BE2C (cell line): ENCODE results near the gene AGAP3.
A peak's percentile ranks its signal among the peaks of the same experiment; 100 is the strongest.

Experiments used
- DNase-seq: peaks from one replicate; pipeline ENCODE4 v3.0.0-alpha.2; 2020
- H3K27me3 ChIP-seq: fragments of 250-450 bp; sonication (Bioruptor Pico); 2 replicates; pipeline ENCODE4 v1.5.1; 2020; ENCODE audit warnings: mild to moderate bottlenecking
- H3K36me3 ChIP-seq: fragments of 250-450 bp; sonication (Bioruptor Pico); 2 replicates; pipeline ENCODE4 v1.5.1; 2020; ENCODE audit warnings: mild to moderate bottlenecking
- H3K4me1 ChIP-seq: fragments of 250-450 bp; sonication (Bioruptor Pico); 2 replicates; pipeline ENCODE4 v1.5.1; 2020
- H3K4me3 ChIP-seq: 2 replicates; pipeline ENCODE4 v1.5.1; 2011; ENCODE audit warnings: low read depth, low read length
- H3K9me3 ChIP-seq: fragments of 250-450 bp; sonication (Bioruptor Pico); 2 replicates; pipeline ENCODE4 v1.5.1; 2020
- CTCF ChIP-seq: IDR thresholded peaks from 2 replicates; pipeline ENCODE4 v1.5.1; 2012; ENCODE audit warnings: mild to moderate bottlenecking, low read depth, low read length

AGAP3 gene

GRCh38 chr7:151080522-151081169 lies 5.6 kb upstream of the AGAP3 start, which contains the start of gene FASTK:
Gene FASTK, minus strand, starts transcription at chr7:151080809. Its CDS starts 43 bp downstream, at chr7:151080766.
- Histone ChIP-seq H3K4me3 (peak within 1 kb of the TSS; percentile 92), H3K27me3 (no peaks in the 10 kb centered on the region), H3K4me1 (peaks cover 48% of the 10 kb centered on the region), H3K36me3 (peaks cover 14% of the 10 kb centered on the region), H3K9me3 (no peaks in the 10 kb centered on the region)
- peak; percentile 95 for DNase-seq
- no peak for TF ChIP-seq CTCF

DNA sequence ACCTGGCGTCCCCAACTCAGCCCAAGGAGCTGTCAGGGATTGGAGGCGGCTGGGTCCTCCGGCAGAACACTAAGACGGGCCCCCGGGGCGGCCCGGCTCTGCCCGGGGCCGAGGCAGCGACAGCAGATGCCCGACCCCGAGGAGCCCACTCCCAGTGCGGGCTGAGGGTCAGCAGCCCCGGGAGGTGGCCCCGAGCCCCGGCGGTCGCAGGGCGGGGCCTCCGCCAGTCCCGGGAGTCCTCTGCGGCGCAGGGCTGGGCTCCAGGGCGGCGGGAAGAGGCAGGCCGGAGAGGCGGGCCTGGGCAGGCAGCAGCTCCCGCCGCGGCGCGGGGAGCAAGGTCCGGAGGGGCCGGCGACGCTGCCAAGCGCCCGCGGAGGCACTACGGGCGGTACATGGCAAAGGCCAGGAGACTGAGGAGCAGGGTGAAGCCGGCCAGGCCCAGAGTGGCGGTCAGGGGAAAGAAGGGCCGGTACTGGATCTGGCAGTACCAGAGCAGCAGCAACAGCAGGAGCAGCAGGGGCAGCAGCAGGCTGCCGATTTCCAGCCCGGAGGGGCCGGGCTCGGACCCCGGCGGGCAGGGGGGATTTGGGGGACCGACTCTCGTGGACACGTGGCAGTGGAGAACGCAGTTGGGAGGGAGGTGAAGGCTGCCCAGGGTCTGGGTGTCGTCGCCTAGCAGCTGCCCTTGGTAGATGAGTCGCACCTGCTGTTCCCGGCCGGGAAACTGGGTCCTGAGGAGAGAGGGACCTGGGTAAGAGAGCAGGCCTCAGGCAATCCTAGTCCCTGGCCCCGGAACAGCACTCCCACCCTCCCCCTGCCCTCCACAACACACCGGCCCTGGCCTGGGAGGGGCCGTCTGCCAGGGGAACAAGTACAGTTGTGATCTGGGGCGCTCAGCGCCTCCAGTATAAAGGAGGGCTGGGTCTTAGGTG lies 4.8 kb upstream of the AGAP3 start:
- Histone ChIP-seq H3K27me3 (no peaks in the 10 kb centered on the region), H3K4me3 (peak overlapping the region; percentile 92), H3K36me3 (peaks cover 6% of the 10 kb centered on the region), H3K9me3 (no peaks in the 10 kb centered on the region), H3K4me1 (peaks cover 50% of the 10 kb centered on the region)
- no peak for TF ChIP-seq CTCF
- peak; percentile 65 for DNase-seq

DNA sequence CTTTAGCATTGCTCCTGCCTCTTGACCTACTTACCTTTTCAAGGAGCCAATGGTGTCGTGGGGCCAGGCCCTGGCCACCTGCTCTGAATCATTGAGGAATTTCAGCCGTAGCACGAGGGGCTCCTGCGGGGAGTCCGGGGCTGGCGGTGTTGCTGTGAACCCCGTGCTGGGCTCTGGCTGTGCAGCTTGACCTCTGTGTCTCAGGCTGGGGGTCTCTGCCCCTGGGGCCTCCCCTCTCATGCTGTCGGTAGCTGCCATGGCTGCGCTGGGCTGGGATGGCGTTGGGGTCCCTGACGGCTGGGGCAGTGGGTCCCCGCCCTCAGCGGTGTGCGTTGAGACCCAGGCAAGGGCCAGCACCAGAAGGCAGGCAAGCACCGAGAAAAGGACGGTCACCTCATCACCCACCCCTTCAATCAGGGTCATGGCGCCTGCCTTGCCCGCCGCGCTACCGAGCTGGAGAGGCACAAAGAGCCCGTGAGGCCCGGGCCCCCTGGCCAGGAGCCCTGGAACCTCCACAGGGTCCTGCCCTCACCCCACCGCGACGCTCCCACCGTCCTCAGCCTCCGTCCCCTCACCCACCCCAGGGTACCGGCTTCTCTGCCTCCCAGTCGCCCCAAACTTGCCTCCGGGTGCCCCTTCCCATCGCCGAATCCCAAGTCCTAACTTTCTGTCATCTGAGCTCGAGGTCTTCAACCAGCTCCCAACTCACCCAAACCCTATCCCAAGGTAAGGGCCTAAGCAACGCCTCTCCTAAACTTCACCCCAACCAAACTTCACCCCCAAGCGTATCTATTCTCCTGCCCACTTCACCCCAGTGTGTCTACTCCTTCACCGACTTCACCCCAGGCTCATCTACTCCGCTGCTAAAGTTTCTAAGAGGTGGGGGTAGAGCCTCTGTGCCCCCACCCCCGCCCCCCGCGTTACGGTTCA lies 3.9 kb upstream of the AGAP3 start:
- Histone ChIP-seq H3K27me3 (no peaks in the 10 kb centered on the region), H3K36me3 (no peaks in the 10 kb centered on the region), H3K9me3 (no peaks in the 10 kb centered on the region), H3K4me1 (peaks cover 43% of the 10 kb centered on the region), H3K4me3 (peak overlapping the region; percentile 92)
- DNase-seq, result no peak
- TF ChIP-seq CTCF, result no peak

GRCh38 chr7:151083071-151083823 lies 3.0 kb upstream of the AGAP3 start, which contains the start of gene TMUB1:
Gene TMUB1, minus strand, starts transcription at chr7:151083493. Its CDS starts 930 bp downstream, at chr7:151082563.
- Histone ChIP-seq H3K27me3 (no peaks in the 10 kb centered on the region), H3K4me3 (peak within 1 kb of the TSS; percentile 92), H3K9me3 (no peaks in the 10 kb centered on the region), H3K4me1 (peaks cover 34% of the 10 kb centered on the region), H3K36me3 (peaks cover 6% of the 10 kb centered on the region)
- DNase-seq, result peak; percentile 86
- no peak for TF ChIP-seq CTCF

DNA sequence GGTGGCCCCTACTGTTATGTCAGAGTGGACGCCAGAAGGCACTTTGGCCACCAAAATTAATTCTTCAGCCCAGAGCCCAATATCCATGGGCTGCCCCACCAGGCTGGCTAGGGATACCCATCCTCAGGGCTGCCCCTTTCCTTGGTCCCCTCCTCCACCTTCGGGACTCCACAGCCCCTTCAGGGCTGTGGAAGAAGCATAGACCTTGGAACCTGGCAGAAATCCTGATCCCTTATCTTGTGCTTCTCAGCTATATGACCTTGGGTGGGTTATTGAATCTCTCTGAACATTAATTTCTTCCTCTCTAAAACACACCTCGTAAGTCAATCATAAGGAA lies 2.5 kb upstream of the AGAP3 start:
- Histone ChIP-seq H3K27me3 (no peaks in the 10 kb centered on the region), H3K4me3 (peak overlapping the region; percentile 92), H3K4me1 (peaks cover 29% of the 10 kb centered on the region), H3K9me3 (no peaks in the 10 kb centered on the region), H3K36me3 (peaks cover 12% of the 10 kb centered on the region)
- no peak for TF ChIP-seq CTCF
- DNase-seq, result no peak
